ENCODE results near the gene NUP133. TPM values are rescaled to one million over a fixed set of nuclear protein-coding genes. Genes with fewer than 3 reads are reported as not detected.
"Not testable (repeated sequence)": the region's sequence is repeated elsewhere in the genome, so short reads cannot be mapped to it uniquely, and the experiment has no call there.

NUP133 gene
- total RNA-seq, 1 experiment from 2014 or later, result 50.9 TPM

- no TSS peak for BruUV-seq (replicated peaks)
- CTCF ChIA-PET, result interaction anchor here (1.0 to 1.1 kb wide), 3 partner anchors 16 to 62 kb away, joined by 3 to 8 read pairs (median 3); no protein-coding TSS in a partner anchor
Observed at GRCh38 chr1:229420224-229420623, 87.9 kb downstream of the NUP133 start.

DNA sequence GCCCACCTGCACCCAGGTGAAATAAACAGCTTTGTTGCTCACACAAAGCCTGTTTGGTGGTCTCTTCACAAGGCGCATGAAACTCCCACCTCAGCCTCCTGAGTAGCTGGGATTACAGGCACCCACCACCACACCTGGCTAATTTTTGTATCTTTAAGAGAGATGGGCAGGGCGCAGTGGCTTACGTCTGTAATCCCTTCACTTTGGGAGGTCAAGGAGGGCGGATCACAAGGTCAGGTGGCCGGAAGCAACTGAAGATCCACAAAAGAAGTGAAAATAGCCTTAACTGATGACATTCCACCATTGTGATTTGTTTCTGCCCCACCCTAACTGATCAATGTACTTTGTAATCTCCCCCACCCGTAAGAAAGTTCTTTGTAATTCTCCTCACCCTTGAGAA lies 89.6 kb downstream of the NUP133 start:
- CTCF ChIA-PET, result interaction anchor here (0.7 kb wide), 1 partner anchor 27 kb away, joined by 4 read pairs; no protein-coding TSS in a partner anchor
- H3K9me3 Mint-ChIP-seq (ENCODE audit: low read depth, unreplicated experiment); H3K4me1 Mint-ChIP-seq (ENCODE audit: low read depth, unreplicated experiment); H3K27ac Mint-ChIP-seq (ENCODE audit: unreplicated experiment); DNase-seq; intact Hi-C loops (cut with micrococcal nuclease; ENCODE audit: unreplicated experiment); H3K4me3 Mint-ChIP-seq (ENCODE audit: low read depth, unreplicated experiment); BruUV-seq (replicated peaks); H3K36me3 Mint-ChIP-seq (ENCODE audit: insufficient read depth, unreplicated experiment): not testable (repeated sequence)
- peaks cover 12% of the 10 kb centered on the region for H3K27me3 Mint-ChIP-seq (ENCODE audit: unreplicated experiment)

More at GRCh38 chr1:229420224-229420623, 87.9 kb downstream of the NUP133 start:
- no peak for DNase-seq
- TF ChIP-seq, protein P1, sequence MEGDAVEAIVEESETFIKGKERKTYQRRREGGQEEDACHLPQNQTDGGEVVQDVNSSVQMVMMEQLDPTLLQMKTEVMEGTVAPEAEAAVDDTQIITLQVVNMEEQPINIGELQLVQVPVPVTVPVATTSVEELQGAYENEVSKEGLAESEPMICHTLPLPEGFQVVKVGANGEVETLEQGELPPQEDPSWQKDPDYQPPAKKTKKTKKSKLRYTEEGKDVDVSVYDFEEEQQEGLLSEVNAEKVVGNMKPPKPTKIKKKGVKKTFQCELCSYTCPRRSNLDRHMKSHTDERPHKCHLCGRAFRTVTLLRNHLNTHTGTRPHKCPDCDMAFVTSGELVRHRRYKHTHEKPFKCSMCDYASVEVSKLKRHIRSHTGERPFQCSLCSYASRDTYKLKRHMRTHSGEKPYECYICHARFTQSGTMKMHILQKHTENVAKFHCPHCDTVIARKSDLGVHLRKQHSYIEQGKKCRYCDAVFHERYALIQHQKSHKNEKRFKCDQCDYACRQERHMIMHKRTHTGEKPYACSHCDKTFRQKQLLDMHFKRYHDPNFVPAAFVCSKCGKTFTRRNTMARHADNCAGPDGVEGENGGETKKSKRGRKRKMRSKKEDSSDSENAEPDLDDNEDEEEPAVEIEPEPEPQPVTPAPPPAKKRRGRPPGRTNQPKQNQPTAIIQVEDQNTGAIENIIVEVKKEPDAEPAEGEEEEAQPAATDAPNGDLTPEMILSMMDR (IDR thresholded peaks at IDR 0.05; ENCODE audit: unreplicated experiment), result no peak
- Mint-ChIP-seq H3K27ac (ENCODE audit: unreplicated experiment) (no peak overlapping the region), H3K4me3 (ENCODE audit: low read depth, unreplicated experiment) (no peak overlapping the region), H3K36me3 (ENCODE audit: insufficient read depth, unreplicated experiment) (no peaks in the 10 kb centered on the region), H3K27me3 (ENCODE audit: unreplicated experiment) (peaks cover 27% of the 10 kb centered on the region), H3K4me1 (ENCODE audit: low read depth, unreplicated experiment) (no peaks in the 10 kb centered on the region), H3K9me3 (ENCODE audit: low read depth, unreplicated experiment) (no peaks in the 10 kb centered on the region)
- intact Hi-C loops (cut with micrococcal nuclease; ENCODE audit: unreplicated experiment), result no loop called here

- intact Hi-C loops (cut with micrococcal nuclease; ENCODE audit: unreplicated experiment); H3K4me3 Mint-ChIP-seq (ENCODE audit: low read depth, unreplicated experiment); DNase-seq; H3K36me3 Mint-ChIP-seq (ENCODE audit: insufficient read depth, unreplicated experiment); H3K4me1 Mint-ChIP-seq (ENCODE audit: low read depth, unreplicated experiment); H3K27ac Mint-ChIP-seq (ENCODE audit: unreplicated experiment); CTCF ChIA-PET; H3K9me3 Mint-ChIP-seq (ENCODE audit: low read depth, unreplicated experiment); BruUV-seq (replicated peaks): not testable (repeated sequence)
- peaks cover 32% of the 10 kb centered on the region for H3K27me3 Mint-ChIP-seq (ENCODE audit: unreplicated experiment)
Observed at GRCh38 chr1:229412810-229413209, 95.3 kb downstream of the NUP133 start.

DNA sequence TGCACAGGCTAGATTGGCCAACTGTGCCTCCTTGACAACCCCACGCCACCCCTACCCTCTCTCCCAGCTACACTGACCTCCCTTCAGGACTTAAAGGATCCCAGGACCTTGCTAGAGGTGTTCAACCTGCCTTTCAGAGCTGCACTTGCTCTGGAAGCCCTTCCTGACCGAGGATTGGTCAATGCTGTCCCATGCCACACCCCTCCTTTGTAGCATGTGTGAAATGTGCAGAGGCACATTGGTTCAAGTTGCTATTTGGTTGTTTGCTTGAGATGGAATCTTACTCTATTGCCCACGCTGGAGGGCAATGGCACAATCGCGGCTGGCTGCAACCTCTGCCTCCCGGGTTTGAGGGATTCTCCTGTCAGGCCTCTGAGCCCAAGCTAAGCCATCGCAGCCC lies 96.1 kb downstream of the NUP133 start:
- TF ChIP-seq, protein P1 (IDR thresholded peaks at IDR 0.05; ENCODE audit: unreplicated experiment), result no peak
- Mint-ChIP-seq H3K36me3 (ENCODE audit: insufficient read depth, unreplicated experiment) (no peaks in the 10 kb centered on the region), H3K4me3 (ENCODE audit: low read depth, unreplicated experiment) (no peak overlapping the region), H3K27me3 (ENCODE audit: unreplicated experiment) (peaks cover 40% of the 10 kb centered on the region), H3K4me1 (ENCODE audit: low read depth, unreplicated experiment) (no peaks in the 10 kb centered on the region), H3K27ac (ENCODE audit: unreplicated experiment) (no peak overlapping the region), H3K9me3 (ENCODE audit: low read depth, unreplicated experiment) (no peaks in the 10 kb centered on the region)
- CTCF ChIA-PET, result no interaction called here
- no TSS peak for BruUV-seq (replicated peaks)
- DNase-seq, result no peak
- intact Hi-C loops (cut with micrococcal nuclease; ENCODE audit: unreplicated experiment), result no loop called here

GRCh38 chr1:229411434-229412055 lies 96.6 kb downstream of the NUP133 start:
- Mint-ChIP-seq H3K4me3 (ENCODE audit: low read depth, unreplicated experiment) (no peak overlapping the region), H3K4me1 (ENCODE audit: low read depth, unreplicated experiment) (no peaks in the 10 kb centered on the region), H3K9me3 (ENCODE audit: low read depth, unreplicated experiment) (no peaks in the 10 kb centered on the region), H3K36me3 (ENCODE audit: insufficient read depth, unreplicated experiment) (no peaks in the 10 kb centered on the region), H3K27me3 (ENCODE audit: unreplicated experiment) (peaks cover 45% of the 10 kb centered on the region), H3K27ac (ENCODE audit: unreplicated experiment) (no peak overlapping the region)
- no TSS peak for BruUV-seq (replicated peaks)
- no peak for DNase-seq
- intact Hi-C loops (cut with micrococcal nuclease; ENCODE audit: unreplicated experiment), result no loop called here
- TF ChIP-seq, protein P1 (IDR thresholded peaks at IDR 0.05; ENCODE audit: unreplicated experiment), result no peak
- CTCF ChIA-PET, result interaction anchor here (0.9 kb wide), 1 partner anchor 14 kb away, joined by 3 read pairs; no protein-coding TSS in a partner anchor
